ENCODE data around the gene PIGS.
"Not testable (repeated sequence)": the region's sequence is repeated elsewhere in the genome, so short reads cannot be mapped to it uniquely, and the experiment has no call there.

The PIGS gene

DNA sequence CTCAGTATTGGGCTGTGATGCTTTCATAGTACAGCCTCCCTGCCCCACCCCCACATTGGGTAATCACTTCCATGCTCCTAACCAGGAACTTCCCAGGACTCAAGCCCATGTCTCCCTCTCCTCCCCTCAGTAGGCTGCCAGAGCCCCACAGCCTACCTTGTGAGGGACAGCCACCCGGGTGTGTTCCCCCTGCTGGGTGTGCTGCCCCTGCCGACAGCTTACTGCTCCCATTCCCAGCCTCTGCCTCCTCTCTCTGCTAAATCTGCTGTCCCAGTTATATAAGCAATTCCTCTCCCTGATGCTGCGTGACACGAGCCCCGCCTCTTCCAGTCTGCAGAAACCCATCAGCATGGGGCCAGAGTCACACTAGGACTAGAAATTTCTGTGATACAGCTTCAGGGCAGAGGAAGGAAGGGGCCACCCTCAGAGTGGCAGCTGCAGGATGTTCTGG is 42.6 kb upstream of the PIGS start, which contains the start of gene RSKR:
Gene RSKR, minus strand, starts transcription at position 255 of the 451 bp plus-strand sequence. Its CDS starts 24 bp downstream, at position 231.
- no peaks in the 10 kb centered on the region for H3K9me3 ChIP-seq (ENCODE audit: severe bottlenecking)
- peaks cover 65% of the 10 kb centered on the region for H3K36me3 ChIP-seq (ENCODE audit: low read depth)
- H3K27ac ChIP-seq (ENCODE audit: poor library complexity, severe bottlenecking) = no peak within 1 kb of the TSS
- H3K27me3 ChIP-seq (ENCODE audit: insufficient read depth, poor library complexity, severe bottlenecking) = no peaks in the 10 kb centered on the region
- no peak within 1 kb of the TSS for H3K4me3 ChIP-seq (ENCODE audit: severe bottlenecking)
- ATAC-seq (ENCODE audit: low read depth) (no peak), DNase-seq (ENCODE audit: low spot score) (no peak)
- H3K4me1 ChIP-seq (ENCODE audit: insufficient read depth, poor library complexity, severe bottlenecking) = no peaks in the 10 kb centered on the region
- TF ChIP-seq, protein P1, sequence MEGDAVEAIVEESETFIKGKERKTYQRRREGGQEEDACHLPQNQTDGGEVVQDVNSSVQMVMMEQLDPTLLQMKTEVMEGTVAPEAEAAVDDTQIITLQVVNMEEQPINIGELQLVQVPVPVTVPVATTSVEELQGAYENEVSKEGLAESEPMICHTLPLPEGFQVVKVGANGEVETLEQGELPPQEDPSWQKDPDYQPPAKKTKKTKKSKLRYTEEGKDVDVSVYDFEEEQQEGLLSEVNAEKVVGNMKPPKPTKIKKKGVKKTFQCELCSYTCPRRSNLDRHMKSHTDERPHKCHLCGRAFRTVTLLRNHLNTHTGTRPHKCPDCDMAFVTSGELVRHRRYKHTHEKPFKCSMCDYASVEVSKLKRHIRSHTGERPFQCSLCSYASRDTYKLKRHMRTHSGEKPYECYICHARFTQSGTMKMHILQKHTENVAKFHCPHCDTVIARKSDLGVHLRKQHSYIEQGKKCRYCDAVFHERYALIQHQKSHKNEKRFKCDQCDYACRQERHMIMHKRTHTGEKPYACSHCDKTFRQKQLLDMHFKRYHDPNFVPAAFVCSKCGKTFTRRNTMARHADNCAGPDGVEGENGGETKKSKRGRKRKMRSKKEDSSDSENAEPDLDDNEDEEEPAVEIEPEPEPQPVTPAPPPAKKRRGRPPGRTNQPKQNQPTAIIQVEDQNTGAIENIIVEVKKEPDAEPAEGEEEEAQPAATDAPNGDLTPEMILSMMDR (IDR thresholded peaks at IDR 0.05; ENCODE audit: poor library complexity, severe bottlenecking) = no peak

DNA sequence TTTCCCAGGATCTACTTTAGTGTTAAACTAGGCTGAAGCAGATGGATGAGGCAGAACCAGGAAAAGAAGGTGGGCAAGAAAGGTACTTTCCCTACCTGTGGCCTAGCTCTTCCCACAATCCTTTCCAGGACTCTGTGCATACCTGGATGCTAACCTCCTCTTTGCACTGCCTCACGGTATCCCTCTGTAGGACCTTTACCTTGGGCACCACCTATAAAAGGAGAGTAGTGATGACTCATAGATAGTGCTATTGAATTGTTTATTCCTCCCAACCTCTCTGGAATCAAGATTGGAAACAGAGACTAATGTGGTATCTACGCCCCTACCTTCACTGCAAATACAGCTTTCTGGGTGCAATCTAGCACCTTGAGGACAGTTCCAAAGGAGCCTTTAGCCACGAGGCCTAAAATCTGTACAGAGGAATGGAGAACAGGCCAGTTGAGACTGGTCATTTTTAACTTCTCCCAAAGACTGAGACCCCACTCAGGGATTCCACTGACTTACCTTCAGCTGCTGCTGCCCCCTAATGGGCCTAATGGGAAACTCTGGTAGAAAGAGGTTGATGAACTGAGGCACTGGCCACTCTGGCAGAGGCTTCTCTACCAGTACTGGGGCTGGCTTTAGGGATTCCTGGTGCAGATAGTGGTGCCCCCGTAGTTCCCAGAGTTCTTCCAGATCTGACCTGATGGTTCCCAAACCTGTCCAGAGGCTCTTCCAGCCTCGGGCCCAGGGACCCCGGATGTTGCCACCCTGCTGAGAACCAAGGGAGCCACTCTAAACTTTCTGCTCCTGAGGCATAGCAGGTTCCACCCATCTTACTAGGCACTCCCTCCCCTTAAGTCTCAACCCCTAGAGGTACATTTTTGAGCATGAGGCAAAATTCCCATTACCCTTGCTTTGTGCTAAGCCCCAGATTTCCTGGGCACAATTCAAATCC is 41.9 kb upstream of the PIGS start:
- ATAC-seq (ENCODE audit: low read depth) = peak; percentile 50
- TF ChIP-seq, protein P1 (IDR thresholded peaks at IDR 0.05; ENCODE audit: poor library complexity, severe bottlenecking) = peak; percentile 59
- peaks cover 62% of the 10 kb centered on the region for H3K36me3 ChIP-seq (ENCODE audit: low read depth)
- no peaks in the 10 kb centered on the region for H3K9me3 ChIP-seq (ENCODE audit: severe bottlenecking)
- no peaks in the 10 kb centered on the region for H3K27me3 ChIP-seq (ENCODE audit: insufficient read depth, poor library complexity, severe bottlenecking)
- no peaks in the 10 kb centered on the region for H3K4me1 ChIP-seq (ENCODE audit: insufficient read depth, poor library complexity, severe bottlenecking)
- H3K27ac ChIP-seq (ENCODE audit: poor library complexity, severe bottlenecking) = no peak overlapping the region
- DNase-seq (ENCODE audit: low spot score) = no peak
- no peak overlapping the region for H3K4me3 ChIP-seq (ENCODE audit: severe bottlenecking)

DNA sequence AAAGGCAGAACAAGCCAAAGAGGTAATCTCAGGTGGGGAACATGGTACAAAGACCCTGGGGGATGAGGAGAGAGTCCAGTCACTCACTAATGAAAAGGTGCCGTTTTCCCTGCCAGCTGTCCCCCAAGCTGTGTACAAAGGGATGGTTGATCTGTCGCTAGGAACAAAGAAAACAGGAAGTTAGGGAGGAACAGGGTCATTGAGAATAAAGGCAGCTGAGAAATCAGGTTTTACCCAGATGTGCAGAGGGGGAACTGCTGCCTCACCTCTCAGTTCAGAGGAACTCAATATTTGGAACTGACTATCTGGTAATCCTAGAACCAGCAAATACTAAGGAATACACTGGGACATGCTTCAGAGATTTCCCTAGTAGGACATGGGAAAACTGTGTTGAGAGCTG is 41.2 kb upstream of the PIGS start:
- Histone ChIP-seq H3K27ac (ENCODE audit: poor library complexity, severe bottlenecking) (no peak overlapping the region), H3K4me1 (ENCODE audit: insufficient read depth, poor library complexity, severe bottlenecking) (no peaks in the 10 kb centered on the region), H3K36me3 (ENCODE audit: low read depth) (peaks cover 60% of the 10 kb centered on the region), H3K27me3 (ENCODE audit: insufficient read depth, poor library complexity, severe bottlenecking) (no peaks in the 10 kb centered on the region), H3K9me3 (ENCODE audit: severe bottlenecking) (no peaks in the 10 kb centered on the region), H3K4me3 (ENCODE audit: severe bottlenecking) (no peak overlapping the region)
- TF ChIP-seq, protein P1 (IDR thresholded peaks at IDR 0.05; ENCODE audit: poor library complexity, severe bottlenecking) = no peak
- ATAC-seq (ENCODE audit: low read depth) (no peak), DNase-seq (ENCODE audit: low spot score) (no peak)

DNA sequence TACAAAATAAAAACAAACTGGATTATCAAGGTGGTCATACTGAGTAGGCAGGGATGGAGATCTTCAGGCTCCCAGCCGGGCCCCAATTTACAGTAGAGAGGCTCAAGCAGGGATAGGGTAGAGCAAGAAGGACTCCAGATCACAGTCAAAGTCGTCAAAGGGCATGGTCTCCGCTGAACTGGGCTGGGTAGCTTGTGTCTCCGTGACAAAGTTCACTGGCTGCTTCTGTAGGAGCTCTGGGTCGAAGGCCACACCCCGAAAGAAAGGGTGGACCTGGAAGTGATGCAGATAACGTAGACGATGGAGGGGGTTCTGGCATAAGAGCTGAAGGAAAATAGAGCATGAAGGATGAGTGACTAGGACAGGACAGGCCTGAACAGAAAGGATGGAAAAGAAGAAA is 39.1 kb upstream of the PIGS start:
- H3K4me1 ChIP-seq (ENCODE audit: insufficient read depth, poor library complexity, severe bottlenecking) = no peaks in the 10 kb centered on the region
- no peaks in the 10 kb centered on the region for H3K9me3 ChIP-seq (ENCODE audit: severe bottlenecking)
- H3K27me3 ChIP-seq (ENCODE audit: insufficient read depth, poor library complexity, severe bottlenecking) = no peaks in the 10 kb centered on the region
- H3K36me3 ChIP-seq (ENCODE audit: low read depth) = peaks cover 39% of the 10 kb centered on the region
- TF ChIP-seq, protein P1 (IDR thresholded peaks at IDR 0.05; ENCODE audit: poor library complexity, severe bottlenecking) = no peak
- no peak for DNase-seq (ENCODE audit: low spot score)
- no peak for ATAC-seq (ENCODE audit: low read depth)
- no peak overlapping the region for H3K27ac ChIP-seq (ENCODE audit: poor library complexity, severe bottlenecking)
- no peak overlapping the region for H3K4me3 ChIP-seq (ENCODE audit: severe bottlenecking)

DNA sequence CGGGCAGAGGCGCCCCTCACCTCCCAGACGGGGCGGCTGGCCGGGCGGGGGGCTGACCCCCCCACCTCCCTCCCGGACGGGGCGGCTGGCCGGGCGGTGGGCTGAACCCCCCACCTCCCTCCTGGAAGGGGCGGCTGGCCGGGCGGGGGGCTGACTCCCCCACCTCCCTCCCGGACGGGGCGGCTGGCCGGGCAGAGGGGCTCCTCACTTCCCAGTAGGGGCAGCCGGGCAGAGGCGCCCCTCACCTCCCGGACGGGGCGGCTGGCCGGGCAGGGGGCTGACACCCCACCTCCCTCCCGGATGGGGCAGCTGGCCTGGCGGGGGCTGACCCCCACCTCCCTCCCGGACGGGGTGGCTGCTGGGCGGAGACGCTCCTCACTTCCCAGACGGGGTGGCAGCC is 32.7 kb upstream of the PIGS start:
- not testable (repeated sequence) for H3K36me3 ChIP-seq (ENCODE audit: low read depth); H3K4me3 ChIP-seq (ENCODE audit: severe bottlenecking); H3K27ac ChIP-seq (ENCODE audit: poor library complexity, severe bottlenecking); ATAC-seq (ENCODE audit: low read depth); H3K9me3 ChIP-seq (ENCODE audit: severe bottlenecking); DNase-seq (ENCODE audit: low spot score); H3K27me3 ChIP-seq (ENCODE audit: insufficient read depth, poor library complexity, severe bottlenecking); H3K4me1 ChIP-seq (ENCODE audit: insufficient read depth, poor library complexity, severe bottlenecking)
